LNCaP clone FGC (cell line): ENCODE data around the gene ARMH1.
"Not testable (repeated sequence)": the region's sequence is repeated elsewhere in the genome, so short reads cannot be mapped to it uniquely, and the experiment has no call there.

Experiments used
- DNase-seq: peaks from one replicate; pipeline ENCODE4 v3.0.0-alpha.2; 2011; ENCODE audit warnings: low read depth
- H3K4me3 ChIP-seq: 2 replicates; pipeline ENCODE4 v1.5.1; 2011; ENCODE audit warnings: mild to moderate bottlenecking, low read depth, low read length, control low read depth
- TF ChIP-seq, protein P1 (sequence below): IDR thresholded peaks from 2 replicates; pipeline ENCODE4 v1.5.1; 2012; ENCODE audit warnings: mild to moderate bottlenecking; ENCODE audit not compliant: control insufficient read depth, insufficient read depth; ENCODE audit errors: extremely low read depth

Gene ARMH1

DNA sequence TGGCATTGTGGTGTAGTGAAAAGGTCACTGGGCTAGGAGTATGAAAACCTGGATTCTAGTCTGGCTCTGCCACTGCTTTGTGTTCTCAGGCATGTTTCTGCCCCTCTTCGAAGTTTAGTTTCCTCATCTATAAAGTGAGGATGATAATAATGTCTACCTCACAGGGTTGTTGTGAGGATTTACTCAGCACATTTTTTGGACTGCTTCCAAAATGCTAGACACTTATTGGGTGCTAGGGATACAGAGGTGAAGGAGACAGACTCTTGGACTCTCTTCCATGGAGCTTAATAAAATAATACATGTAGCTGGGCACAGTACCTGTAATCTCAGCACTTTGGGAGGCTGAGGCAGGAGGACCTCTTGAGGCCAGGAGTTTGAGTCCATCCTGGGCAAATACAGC, 68.7 kb downstream of the ARMH1 start:
- DNase-seq, result no peak
- no peak overlapping the region for H3K4me3 ChIP-seq
- TF ChIP-seq, protein P1, sequence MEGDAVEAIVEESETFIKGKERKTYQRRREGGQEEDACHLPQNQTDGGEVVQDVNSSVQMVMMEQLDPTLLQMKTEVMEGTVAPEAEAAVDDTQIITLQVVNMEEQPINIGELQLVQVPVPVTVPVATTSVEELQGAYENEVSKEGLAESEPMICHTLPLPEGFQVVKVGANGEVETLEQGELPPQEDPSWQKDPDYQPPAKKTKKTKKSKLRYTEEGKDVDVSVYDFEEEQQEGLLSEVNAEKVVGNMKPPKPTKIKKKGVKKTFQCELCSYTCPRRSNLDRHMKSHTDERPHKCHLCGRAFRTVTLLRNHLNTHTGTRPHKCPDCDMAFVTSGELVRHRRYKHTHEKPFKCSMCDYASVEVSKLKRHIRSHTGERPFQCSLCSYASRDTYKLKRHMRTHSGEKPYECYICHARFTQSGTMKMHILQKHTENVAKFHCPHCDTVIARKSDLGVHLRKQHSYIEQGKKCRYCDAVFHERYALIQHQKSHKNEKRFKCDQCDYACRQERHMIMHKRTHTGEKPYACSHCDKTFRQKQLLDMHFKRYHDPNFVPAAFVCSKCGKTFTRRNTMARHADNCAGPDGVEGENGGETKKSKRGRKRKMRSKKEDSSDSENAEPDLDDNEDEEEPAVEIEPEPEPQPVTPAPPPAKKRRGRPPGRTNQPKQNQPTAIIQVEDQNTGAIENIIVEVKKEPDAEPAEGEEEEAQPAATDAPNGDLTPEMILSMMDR, result no peak

DNA sequence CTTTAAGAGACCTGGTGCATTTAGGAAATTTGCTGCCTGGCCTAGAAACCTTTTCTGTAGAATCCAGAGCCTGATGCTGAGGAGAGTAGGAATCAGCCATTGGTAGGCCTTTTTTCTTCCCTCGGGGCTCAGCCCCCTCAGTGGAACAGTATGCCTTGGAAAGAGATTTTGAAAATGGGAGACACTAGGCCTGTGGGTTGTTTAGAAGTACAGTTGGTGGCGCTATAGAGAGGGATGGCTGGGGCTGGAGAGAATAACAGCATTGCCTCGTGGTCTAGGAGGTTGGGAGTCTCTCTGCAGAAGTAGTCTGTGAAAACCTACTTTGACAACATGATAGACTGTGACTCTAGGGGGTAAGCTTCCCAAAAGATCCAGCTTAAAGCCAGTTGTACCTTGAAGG, 73.4 kb downstream of the ARMH1 start:
- no peak overlapping the region for H3K4me3 ChIP-seq
- TF ChIP-seq, protein P1, result no peak
- DNase-seq, result no peak

DNA sequence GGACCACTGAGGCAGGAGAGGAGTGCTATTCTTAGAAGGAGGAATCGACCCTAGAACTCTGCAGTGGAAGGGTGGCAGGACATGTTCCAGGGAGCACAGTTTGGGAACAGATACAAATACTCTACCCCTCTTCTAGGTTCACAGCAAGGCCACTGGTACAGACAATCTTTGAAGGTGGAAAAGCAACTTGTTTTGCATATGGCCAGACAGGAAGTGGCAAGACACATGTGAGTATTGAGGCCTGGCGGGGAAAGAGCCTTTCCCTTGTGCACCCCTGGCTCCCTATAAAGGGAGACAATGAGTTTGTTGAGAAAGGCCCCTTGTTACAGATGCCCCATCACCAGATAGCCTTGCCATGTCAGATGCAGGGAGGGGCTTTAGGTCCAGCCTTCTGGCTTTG, 82.9 kb downstream of the ARMH1 start:
- DNase-seq, result no peak
- H3K4me3 ChIP-seq, result no peak overlapping the region
- TF ChIP-seq, protein P1, result no peak

DNA sequence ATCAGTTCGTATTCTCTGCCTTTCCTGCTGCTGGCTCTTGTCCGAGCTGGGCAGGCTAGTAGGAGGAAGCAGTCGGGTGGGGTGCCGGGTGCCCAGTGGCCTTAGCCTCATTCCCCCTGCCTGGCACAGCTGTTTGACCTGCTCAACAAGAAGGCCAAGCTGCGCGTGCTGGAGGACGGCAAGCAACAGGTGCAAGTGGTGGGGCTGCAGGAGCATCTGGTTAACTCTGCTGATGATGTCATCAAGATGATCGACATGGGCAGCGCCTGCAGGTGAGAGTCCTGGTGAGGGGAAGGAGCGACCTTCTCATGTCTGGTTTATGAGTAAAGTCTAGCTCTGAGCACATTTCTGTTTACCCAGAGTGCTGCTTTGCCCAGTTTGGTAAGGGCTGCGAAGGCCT, 84.6 kb downstream of the ARMH1 start:
- TF ChIP-seq, protein P1, result no peak
- no peak overlapping the region for H3K4me3 ChIP-seq
- DNase-seq, result no peak

DNA sequence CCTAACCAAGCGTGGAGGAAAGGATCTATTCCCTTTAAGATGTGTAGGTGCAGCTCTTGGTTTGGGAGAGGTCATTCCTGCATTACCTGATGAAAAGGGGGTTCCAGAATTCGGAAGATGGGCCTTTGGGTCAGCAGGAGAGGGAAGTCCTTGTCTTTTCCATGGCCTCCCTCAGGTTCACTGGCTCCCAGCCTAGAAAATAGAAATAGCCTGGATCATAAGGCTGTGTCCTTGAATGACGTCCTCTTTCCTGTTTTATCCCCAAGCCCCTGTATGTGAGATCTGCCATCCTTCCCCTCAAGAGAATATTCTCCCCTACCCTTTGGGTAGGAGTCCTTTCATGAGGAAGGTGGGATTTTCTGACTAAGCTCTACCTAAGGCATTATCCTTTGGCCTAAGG, 86.4 kb downstream of the ARMH1 start:
- H3K4me3 ChIP-seq, result no peak overlapping the region
- TF ChIP-seq, protein P1, result no peak
- DNase-seq, result no peak

DNA sequence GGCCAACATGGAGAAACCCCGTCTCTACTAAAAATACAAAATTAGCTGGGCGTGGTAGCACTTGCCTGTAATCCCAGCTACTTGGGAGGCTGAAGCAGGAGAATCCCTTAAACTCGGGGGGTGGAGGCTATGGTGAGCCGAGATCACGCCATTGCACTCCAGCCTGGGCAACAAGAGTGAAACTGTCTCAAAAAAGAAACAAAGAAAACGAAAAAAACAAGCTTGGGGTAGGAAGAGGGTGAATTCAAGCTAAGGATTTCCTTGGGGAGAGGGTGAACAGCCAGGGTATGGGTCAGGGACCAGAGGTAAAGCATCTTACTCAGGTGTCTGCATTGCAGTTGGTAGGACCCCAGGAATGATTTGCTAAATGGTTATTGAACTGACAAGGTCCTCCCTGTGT, 91.9 kb downstream of the ARMH1 start:
- DNase-seq, H3K4me3 ChIP-seq: not testable (repeated sequence)
